HepG2 (cell line): Measurements from ENCODE around the gene ARG2. TPM values are rescaled to one million over a fixed set of nuclear protein-coding genes. Genes with fewer than 3 reads are reported as not detected.
A peak's percentile ranks its signal among the peaks of the same experiment; 100 is the strongest.

ENCODE experiments used
- ATAC-seq: fragments of 200-7000 bp; cut with Tn5 transposase; 3 replicates; pipeline ENCODE4 v1.9.1; 2020; ENCODE audit warnings: mild to moderate bottlenecking, moderate library complexity
- BruUV-seq: library from RNA; stranded (reverse); fragments of 400-500 nt; replicated peaks from 2 replicates; lab custom pipeline; 2021; lab: Mats Ljungman, UMichigan
- CTCF ChIA-PET: fragments of 300-600 bp; formaldehyde crosslinking; extraction: SDS; loops from one replicate; lab custom pipeline; 2021; ENCODE audit warnings: low total read pairs, inconsistent platforms, low intra/inter-chr PET ratio; lab: Yijun Ruan, JAX
- POLR2A ChIA-PET: fragments of 350-600 bp; sonication (Branson Sonifier 250); formaldehyde crosslinking; loops from one replicate; lab custom pipeline; 2020; ENCODE audit warnings: antibody characterized with exemption, inconsistent platforms; lab: Yijun Ruan, JAX
- DNase-seq: peaks from one replicate; pipeline ENCODE4 v3.0.0-alpha.2; 2015; ENCODE audit warnings: low spot score
- FAIRE-seq: peaks from 3 replicates; lab custom pipeline; 2011; peaks lifted over from hg19 to GRCh38; lab: Jason Lieb, UNC
- H2AFZ ChIP-seq: one replicate; pipeline ENCODE4 v1.6.1; 2011; ENCODE audit warnings: low read length, inconsistent platforms
- H3K27ac ChIP-seq: fragments of 300-600 bp; 3 replicates; pipeline ENCODE4 v1.8.0; 2011; ENCODE audit warnings: mixed run types, mild to moderate bottlenecking, mixed read lengths, low read length, inconsistent platforms; ENCODE audit not compliant: insufficient read depth; ENCODE audit errors: extremely low read length
- H3K27me3 ChIP-seq, 2 experiments: fragments of 200-600 bp in 1 of 2; 2 replicates in 1 of 2; 3 replicates in 1 of 2; pipeline versions ENCODE4 v1.6.0 to v1.8.0; 2011; ENCODE audit warnings: low read length in 2 of 2, mild to moderate bottlenecking in 2 of 2, moderate library complexity in 2 of 2, inconsistent platforms in 1 of 2; ENCODE audit not compliant: insufficient read depth in 2 of 2, control insufficient read depth in 1 of 2
- H3K36me3 ChIP-seq, 2 experiments: fragments of 200-600 bp in 1 of 2; replicated peaks in 1 of 2; 2 replicates in 1 of 2; 3 replicates in 1 of 2; pipeline versions ENCODE4 v1.5.1 to v1.8.0; 2011; ENCODE audit warnings: low read length in 2 of 2, inconsistent platforms in 1 of 2; ENCODE audit not compliant: insufficient read depth in 2 of 2, control insufficient read depth in 1 of 2
- H3K4me1 ChIP-seq: 2 replicates; pipeline ENCODE4 v1.5.1; 2012; ENCODE audit warnings: low read length, inconsistent platforms; ENCODE audit not compliant: insufficient read depth
- H3K4me2 ChIP-seq: 2 replicates; pipeline ENCODE4 v1.6.0; 2011; ENCODE audit warnings: low read depth, low read length, inconsistent platforms
- H3K4me3 ChIP-seq, 3 experiments: fragments of 200-600 bp in 1 of 3; sonication (generic), shearing (Covaris generic) in 1 of 3; replicated peaks in 1 of 3; 2 replicates each; pipeline ENCODE4 v1.5.1; 2011 to 2016; ENCODE audit warnings: low read length in 3 of 3, inconsistent platforms in 2 of 3, low read depth in 2 of 3, mild to moderate bottlenecking in 2 of 3, control low read depth in 1 of 3, mixed read lengths in 1 of 3; ENCODE audit not compliant: insufficient read depth in 1 of 3
- H3K79me2 ChIP-seq: one replicate; pipeline ENCODE4 v1.6.1; 2011; ENCODE audit warnings: low read length, inconsistent platforms; ENCODE audit not compliant: insufficient read depth
- H3K9ac ChIP-seq: 2 replicates; pipeline ENCODE4 v1.6.0; 2011; ENCODE audit warnings: mild to moderate bottlenecking, low read depth, low read length, inconsistent platforms; ENCODE audit not compliant: insufficient read depth
- H3K9me3 ChIP-seq: 2 replicates; pipeline ENCODE4 v1.5.1; 2012; ENCODE audit warnings: mild to moderate bottlenecking, low read length
- H4K20me1 ChIP-seq: 2 replicates; pipeline ENCODE4 v1.6.0; 2011; ENCODE audit warnings: inconsistent platforms, mild to moderate bottlenecking, low read length, moderate library complexity; ENCODE audit not compliant: insufficient read depth
- ATF4 ChIP-seq, 2 experiments: fragments of 450-650 bp in 1 of 2; sonication (generic) in 1 of 2; formaldehyde crosslinking; IDR thresholded peaks; 2 replicates each; pipeline versions ENCODE4 v1.5.0 to v1.8.0; 2020 to 2022; ENCODE audit warnings: mild to moderate bottlenecking in 1 of 2, missing genetic modification reagents in 1 of 2
- ATF7 ChIP-seq, 2 experiments: fragments of 450-650 bp in 1 of 2; sonication (generic) in 1 of 2; formaldehyde crosslinking in 1 of 2; IDR thresholded peaks; 2 replicates each; pipeline versions ENCODE4 v1.4.0 to v1.6.1; 2016 to 2020; ENCODE audit warnings: antibody characterized with exemption in 1 of 2, mild to moderate bottlenecking in 1 of 2, missing genetic modification reagents in 1 of 2
- ETS1 ChIP-seq: sonication (generic); formaldehyde crosslinking; IDR thresholded peaks from 2 replicates; pipeline ENCODE4 v1.4.0; 2020; ENCODE audit warnings: missing genetic modification reagents
- FOXJ3 ChIP-seq: sonication (generic); formaldehyde crosslinking; IDR thresholded peaks from 2 replicates; pipeline ENCODE4 v1.4.0; 2020; ENCODE audit warnings: missing genetic modification reagents, mild to moderate bottlenecking, borderline replicate concordance
- PHB2 ChIP-seq: fragments of 450-650 bp; IDR thresholded peaks from 2 replicates; pipeline ENCODE4 v1.6.1; 2018; ENCODE audit not compliant: partially characterized antibody
- POLR2AphosphoS2 ChIP-seq: IDR thresholded peaks from 2 replicates; pipeline ENCODE4 v1.6.1; 2011; ENCODE audit warnings: low read depth, low read length, improper control_type of control experiment
- RFXANK ChIP-seq: IDR thresholded peaks from 2 replicates; pipeline ENCODE4 v1.6.1; 2016
- SMAD9 ChIP-seq: sonication (generic); formaldehyde crosslinking; IDR thresholded peaks from 2 replicates; pipeline ENCODE4 v1.5.1; 2020; ENCODE audit warnings: mild to moderate bottlenecking, missing genetic modification reagents
- SP4 ChIP-seq: sonication (generic); formaldehyde crosslinking; IDR thresholded peaks from 2 replicates; pipeline ENCODE4 v1.8.1; 2023; ENCODE audit warnings: mild to moderate bottlenecking, missing genetic modification reagents
- TSC22D2 ChIP-seq: sonication (generic); formaldehyde crosslinking; IDR thresholded peaks from 2 replicates; pipeline ENCODE4 v1.5.1; 2020; ENCODE audit warnings: missing genetic modification reagents, mild to moderate bottlenecking, borderline replicate concordance
- XBP1 ChIP-seq: sonication (generic); formaldehyde crosslinking; IDR thresholded peaks from 2 replicates; pipeline ENCODE4 v1.5.0; 2020; ENCODE audit warnings: missing genetic modification reagents
- ZFP36L2 ChIP-seq: sonication (generic); formaldehyde crosslinking; IDR thresholded peaks from 2 replicates; pipeline ENCODE4 v1.4.0; 2020; ENCODE audit warnings: missing genetic modification reagents
- ZFX ChIP-seq: sonication (generic); formaldehyde crosslinking; IDR thresholded peaks from 2 replicates; pipeline ENCODE4 v1.4.0; 2020; ENCODE audit warnings: mild to moderate bottlenecking, low read depth, missing genetic modification reagents, moderate library complexity
- ZMYM3 ChIP-seq: sonication (generic); formaldehyde crosslinking; IDR thresholded peaks from 2 replicates; pipeline ENCODE4 v1.5.1; 2020; ENCODE audit warnings: mild to moderate bottlenecking, missing genetic modification reagents
- ZNF10 ChIP-seq: sonication (generic); formaldehyde crosslinking; IDR thresholded peaks from 2 replicates; pipeline ENCODE4 v1.4.0; 2020; ENCODE audit warnings: mild to moderate bottlenecking, low read depth, missing genetic modification reagents, borderline replicate concordance
- ZNF136 ChIP-seq: sonication (generic); formaldehyde crosslinking; IDR thresholded peaks from 2 replicates; pipeline ENCODE4 v1.8.1; 2022; ENCODE audit warnings: low read depth, mild to moderate bottlenecking, moderate library complexity, missing genetic modification reagents
- ZNF33B ChIP-seq: sonication (generic); formaldehyde crosslinking; IDR thresholded peaks from 2 replicates; pipeline ENCODE4 v1.5.1; 2020; ENCODE audit warnings: mild to moderate bottlenecking, missing genetic modification reagents
- ZNF772 ChIP-seq: sonication (generic); formaldehyde crosslinking; IDR thresholded peaks from 2 replicates; pipeline ENCODE4 v1.5.0; 2020; ENCODE audit warnings: mild to moderate bottlenecking, missing genetic modification reagents
- ZNF788 ChIP-seq: sonication (generic); formaldehyde crosslinking; IDR thresholded peaks from 2 replicates; pipeline ENCODE4 v1.5.0; 2020; ENCODE audit warnings: mild to moderate bottlenecking, missing genetic modification reagents, borderline replicate concordance
- WGBS: methylation state at CpG from one replicate; pipeline ENCODE4 v1.1.6; 2017; ENCODE audit warnings: low lambda C conversion rate; 5-methylcytosine and 5-hydroxymethylcytosine counted together
- in situ Hi-C: cut with HindIII; loops from 2 replicates; pipeline ENCODE4 v1.10.0; 2017; ENCODE audit warnings: low pct_unique_long_range_greater_than_20kb; ENCODE audit not compliant: extremely low pct_ligation_motif_present
- intact Hi-C: fragments of 100-400 bp; cut with micrococcal nuclease; formaldehyde crosslinking; loops from one replicate; pipeline ENCODE4 v1.10.0; 2022; ENCODE audit not compliant: unreplicated experiment
- polyA plus RNA-seq, 8 experiments: library from polyadenylated mRNA; depleted of rRNA in 3 of 8; stranded (reverse) in 7 of 8; unstranded in 1 of 8; fragments of >200 nt; fragmentation: Illumina TruSeq in 4 of 8; extraction: Trizol in 4 of 8; gene quantifications; 2 replicates each; pipeline versions ENCODE4 v1.2.1 to v1.2.3, GENCODE V29; 2011 to 2016; ENCODE audit warnings: low read depth in 4 of 8, missing spikeins in 1 of 8, mixed read lengths in 1 of 8; ENCODE audit not compliant: insufficient read depth in 1 of 8
- total RNA-seq, 5 experiments: library from RNA; depleted of rRNA; stranded (reverse); fragments of >200 nt; fragmentation: Illumina TruSeq; extraction: Trizol; gene quantifications; 2 replicates each; pipeline ENCODE4 v1.2.3, GENCODE V29; 2016; ENCODE audit warnings: low read depth in 1 of 5

The ARG2 gene
- total and polyA plus RNA-seq, 2 of the 13 experiments (the other 11 are each of a cell fraction or from before 2014, with no cell fraction given), result 37.5 to 73.6 TPM

- TF ChIP-seq SP4 (no peak), ATF4 (CRISPR knock-in tag; IDR thresholded peaks at IDR 0.05) (peak in 1 of 2 experiments; percentile 78; a peak in 2 of 4 replicates), PHB2 (no peak), ZFP36L2 (CRISPR knock-in tag) (no peak), ZNF10 (CRISPR knock-in tag) (no peak)
Observed at GRCh38 chr14:67636361-67636919, 16.7 kb downstream of the ARG2 start (continued).

GRCh38 chr14:67638642-67639041, 18.9 kb downstream of the ARG2 start:
- no peaks in the 10 kb centered on the region for H4K20me1 ChIP-seq
- DNase-seq (no peak), FAIRE-seq (no peak), ATAC-seq (no peak)
- WGBS, result 94% methylated on average over 3 of the region's 3 CpGs
- H3K27me3 ChIP-seq, result no peaks in the 10 kb centered on the region
- no peak overlapping the region for H3K9ac ChIP-seq
- BruUV-seq, result no TSS peak
- no peaks in the 10 kb centered on the region for H3K9me3 ChIP-seq
- no peaks in the 10 kb centered on the region for H3K79me2 ChIP-seq
- no peak overlapping the region for H3K4me2 ChIP-seq
- CTCF ChIA-PET, result no interaction called here
- POLR2A ChIA-PET, result no interaction called here
- H3K4me3 ChIP-seq, result no peak overlapping the region
- H3K36me3 ChIP-seq, result peaks cover 8 to 12% of the 10 kb centered on the region in 2 experiments; a peak in 4 of 5 replicates
- intact Hi-C loops (no loop called here), in situ Hi-C loops (no loop called here)
- H3K27ac ChIP-seq, result no peak overlapping the region
- no peak overlapping the region for H2AFZ ChIP-seq
- peaks cover 9% of the 10 kb centered on the region; the same call in 1 of the 2 replicates for H3K4me1 ChIP-seq
- TF ChIP-seq SMAD9 (CRISPR knock-in tag) (no peak), RFXANK (no peak), XBP1 (no peak), ZNF33B (CRISPR knock-in tag) (no peak), POLR2AphosphoS2 (no peak), ZNF772 (CRISPR knock-in tag) (no peak), ATF7 (IDR thresholded peaks at IDR 0.05) (no peak), ATF7 (CRISPR knock-in tag; IDR thresholded peaks at IDR 0.05) (no peak), ETS1 (no peak), ZFX (no peak), TSC22D2 (CRISPR knock-in tag) (no peak), FOXJ3 (no peak), ZMYM3 (CRISPR knock-in tag) (no peak), ZNF136 (CRISPR knock-in tag) (no peak), ZNF788 (CRISPR knock-in tag) (no peak)
